KMS-11 (cell line): ENCODE results near the gene STPG1.

ENCODE experiments used
- H2AFZ ChIP-seq: fragments of 200-600 bp; sonication (generic); 2 replicates; pipeline ENCODE4 v1.6.1; 2016; ENCODE audit warnings: antibody characterized with exemption, mixed run types, low read depth
- H3K27ac ChIP-seq: fragments of 200-600 bp; sonication (generic); 2 replicates; pipeline ENCODE4 v1.6.1; 2016; ENCODE audit warnings: mild to moderate bottlenecking, mixed run types
- H3K27me3 ChIP-seq: fragments of 200-600 bp; sonication (generic); 2 replicates; pipeline ENCODE4 v1.6.1; 2017; ENCODE audit warnings: mild to moderate bottlenecking, low read depth, mixed run types, moderate library complexity; ENCODE audit not compliant: insufficient read depth
- H3K36me3 ChIP-seq: fragments of 200-600 bp; sonication (generic); 2 replicates; pipeline ENCODE4 v1.6.1; 2017; ENCODE audit warnings: mild to moderate bottlenecking, mixed run types; ENCODE audit not compliant: insufficient read depth
- H3K4me1 ChIP-seq: fragments of 200-600 bp; sonication (generic); 2 replicates; pipeline ENCODE4 v1.6.1; 2016; ENCODE audit warnings: mild to moderate bottlenecking, low read depth, mixed run types; ENCODE audit not compliant: poor library complexity, severe bottlenecking
- H3K4me2 ChIP-seq: fragments of 200-600 bp; sonication (generic); 2 replicates; pipeline ENCODE4 v1.7.0; 2016; ENCODE audit warnings: mild to moderate bottlenecking, mixed run types
- H3K4me3 ChIP-seq: fragments of 200-600 bp; sonication (generic); IDR thresholded peaks from 2 replicates; pipeline ENCODE4 v1.6.1; 2017; ENCODE audit warnings: low read depth, low read length, mixed read lengths; ENCODE audit not compliant: insufficient read depth
- H3K79me2 ChIP-seq: fragments of 200-600 bp; sonication (generic); 2 replicates; pipeline ENCODE4 v1.6.1; 2016; ENCODE audit warnings: low read depth, mixed run types; ENCODE audit not compliant: insufficient read depth
- H3K9ac ChIP-seq: fragments of 200-600 bp; sonication (generic); 2 replicates; pipeline ENCODE4 v1.6.1; 2016; ENCODE audit warnings: mild to moderate bottlenecking, mixed run types
- H4K20me1 ChIP-seq: fragments of 200-600 bp; sonication (generic); 2 replicates; pipeline ENCODE4 v1.6.1; 2016; ENCODE audit warnings: mild to moderate bottlenecking, mixed run types; ENCODE audit not compliant: insufficient read depth
- TF ChIP-seq, protein P1 (sequence below): fragments of 200-600 bp; sonication (generic); conservative IDR thresholded peaks from 2 replicates; pipeline ENCODE4 v1.6.1; 2017; ENCODE audit warnings: low read depth, mild to moderate bottlenecking, antibody characterized with exemption, low read length, moderate library complexity, mixed read lengths

Gene STPG1

DNA sequence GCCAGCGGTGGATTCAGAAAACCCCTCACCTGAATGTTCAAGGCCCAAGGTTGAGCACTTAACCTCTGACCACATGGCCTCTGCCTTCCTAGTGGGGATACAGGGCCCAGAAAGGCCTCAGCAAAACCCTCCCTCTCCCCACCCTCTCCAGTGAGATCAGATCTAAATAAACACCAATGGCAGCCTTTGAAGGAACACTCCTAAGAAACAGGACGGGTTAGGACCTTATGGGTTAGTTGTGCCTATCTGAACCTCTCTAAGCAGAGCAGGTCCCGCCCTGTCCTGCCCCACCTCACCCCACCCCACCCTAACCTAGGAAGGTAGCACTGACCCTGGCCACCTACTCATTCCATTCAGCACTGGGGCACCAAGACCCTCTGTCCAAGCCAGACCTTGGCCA lies 102.3 kb downstream of the STPG1 start:
- no peak overlapping the region for H3K27ac ChIP-seq
- H3K27me3 ChIP-seq = no peaks in the 10 kb centered on the region
- no peaks in the 10 kb centered on the region for H4K20me1 ChIP-seq
- H3K9ac ChIP-seq = no peak overlapping the region
- H3K4me3 ChIP-seq = no peak overlapping the region
- no peaks in the 10 kb centered on the region for H3K36me3 ChIP-seq
- TF ChIP-seq, protein P1, sequence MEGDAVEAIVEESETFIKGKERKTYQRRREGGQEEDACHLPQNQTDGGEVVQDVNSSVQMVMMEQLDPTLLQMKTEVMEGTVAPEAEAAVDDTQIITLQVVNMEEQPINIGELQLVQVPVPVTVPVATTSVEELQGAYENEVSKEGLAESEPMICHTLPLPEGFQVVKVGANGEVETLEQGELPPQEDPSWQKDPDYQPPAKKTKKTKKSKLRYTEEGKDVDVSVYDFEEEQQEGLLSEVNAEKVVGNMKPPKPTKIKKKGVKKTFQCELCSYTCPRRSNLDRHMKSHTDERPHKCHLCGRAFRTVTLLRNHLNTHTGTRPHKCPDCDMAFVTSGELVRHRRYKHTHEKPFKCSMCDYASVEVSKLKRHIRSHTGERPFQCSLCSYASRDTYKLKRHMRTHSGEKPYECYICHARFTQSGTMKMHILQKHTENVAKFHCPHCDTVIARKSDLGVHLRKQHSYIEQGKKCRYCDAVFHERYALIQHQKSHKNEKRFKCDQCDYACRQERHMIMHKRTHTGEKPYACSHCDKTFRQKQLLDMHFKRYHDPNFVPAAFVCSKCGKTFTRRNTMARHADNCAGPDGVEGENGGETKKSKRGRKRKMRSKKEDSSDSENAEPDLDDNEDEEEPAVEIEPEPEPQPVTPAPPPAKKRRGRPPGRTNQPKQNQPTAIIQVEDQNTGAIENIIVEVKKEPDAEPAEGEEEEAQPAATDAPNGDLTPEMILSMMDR = no peak
- H3K79me2 ChIP-seq = no peaks in the 10 kb centered on the region
- H3K4me2 ChIP-seq = no peak overlapping the region
- no peaks in the 10 kb centered on the region for H3K4me1 ChIP-seq
- no peak overlapping the region for H2AFZ ChIP-seq

DNA sequence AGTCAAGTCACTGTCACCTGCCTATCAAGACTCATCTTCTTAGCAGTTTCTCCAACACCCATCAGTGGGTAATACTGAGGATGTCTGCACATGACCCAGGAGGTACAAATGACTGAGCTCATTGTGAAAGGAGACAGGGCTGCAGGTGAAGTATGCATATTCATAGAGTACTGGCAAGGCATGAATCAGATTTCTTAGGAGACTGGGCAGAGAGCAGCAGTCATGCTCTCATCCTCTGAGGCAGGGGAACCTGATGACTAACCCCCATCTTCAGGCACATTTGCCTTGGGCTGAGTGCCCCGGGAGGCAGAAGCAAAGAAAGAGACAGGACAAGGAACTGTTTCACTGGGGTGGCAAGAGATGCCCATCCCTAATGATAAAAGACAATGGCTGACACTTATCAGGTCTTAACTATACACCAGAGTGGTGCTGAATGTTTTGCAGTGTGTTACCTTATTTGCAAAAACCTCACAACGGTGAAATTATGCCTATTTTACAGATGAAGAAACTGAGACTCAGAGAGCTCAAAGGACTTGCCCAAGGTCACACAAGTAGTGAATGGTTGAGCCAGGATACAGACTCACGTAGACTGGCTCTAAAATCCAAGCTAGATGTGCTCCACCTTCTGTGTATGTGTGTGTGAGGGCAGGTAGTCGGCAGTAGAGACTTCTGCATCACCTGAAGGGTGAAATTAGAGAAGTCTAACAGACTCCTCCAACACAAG lies 103.7 kb downstream of the STPG1 start:
- Histone ChIP-seq H3K4me2 (no peak overlapping the region), H3K4me3 (no peak overlapping the region), H3K36me3 (no peaks in the 10 kb centered on the region), H4K20me1 (no peaks in the 10 kb centered on the region), H2AFZ (no peak overlapping the region), H3K4me1 (no peaks in the 10 kb centered on the region), H3K27me3 (no peaks in the 10 kb centered on the region), H3K27ac (no peak overlapping the region), H3K9ac (no peak overlapping the region), H3K79me2 (no peaks in the 10 kb centered on the region)
- TF ChIP-seq, protein P1 = no peak

DNA sequence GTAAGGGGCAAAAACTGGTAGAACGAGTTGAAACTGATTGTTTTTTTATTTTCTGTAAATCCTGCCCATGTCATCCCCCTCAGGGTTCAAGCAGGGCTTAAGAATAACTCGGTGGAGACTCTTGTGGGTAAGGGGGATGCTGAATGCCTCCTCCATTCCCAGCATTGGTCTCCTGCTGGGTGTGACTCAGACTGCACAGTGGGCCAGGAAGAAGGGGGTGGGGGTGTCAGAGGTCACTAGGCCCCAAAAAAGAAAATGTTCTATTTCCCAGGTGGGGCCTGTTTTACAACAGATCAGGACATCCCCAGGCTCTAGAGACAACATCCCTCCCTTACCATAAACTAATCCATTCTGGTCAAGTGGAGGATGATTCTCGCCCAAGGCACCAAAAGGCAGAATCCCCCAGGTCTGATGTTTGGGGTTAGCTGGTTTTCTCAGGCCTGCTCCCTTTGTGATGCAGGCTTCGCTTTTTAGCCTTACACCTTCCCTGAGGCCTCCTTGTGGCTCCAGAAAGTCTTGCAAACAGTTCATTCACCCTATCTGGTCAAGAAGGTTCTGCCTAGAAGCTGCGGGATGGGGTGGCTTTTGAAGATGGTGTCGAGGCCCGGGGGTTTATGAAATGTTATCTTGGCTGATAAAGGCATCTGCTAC lies 105.1 kb downstream of the STPG1 start:
- Histone ChIP-seq H3K79me2 (no peaks in the 10 kb centered on the region), H4K20me1 (no peaks in the 10 kb centered on the region), H3K36me3 (no peaks in the 10 kb centered on the region), H3K4me1 (no peaks in the 10 kb centered on the region), H3K27me3 (no peaks in the 10 kb centered on the region), H3K9ac (no peak overlapping the region), H2AFZ (no peak overlapping the region), H3K4me3 (no peak overlapping the region), H3K4me2 (no peak overlapping the region), H3K27ac (no peak overlapping the region)
- TF ChIP-seq, protein P1 = no peak
